ENCODE data around the gene KCNT2.

KCNT2 gene

DNA sequence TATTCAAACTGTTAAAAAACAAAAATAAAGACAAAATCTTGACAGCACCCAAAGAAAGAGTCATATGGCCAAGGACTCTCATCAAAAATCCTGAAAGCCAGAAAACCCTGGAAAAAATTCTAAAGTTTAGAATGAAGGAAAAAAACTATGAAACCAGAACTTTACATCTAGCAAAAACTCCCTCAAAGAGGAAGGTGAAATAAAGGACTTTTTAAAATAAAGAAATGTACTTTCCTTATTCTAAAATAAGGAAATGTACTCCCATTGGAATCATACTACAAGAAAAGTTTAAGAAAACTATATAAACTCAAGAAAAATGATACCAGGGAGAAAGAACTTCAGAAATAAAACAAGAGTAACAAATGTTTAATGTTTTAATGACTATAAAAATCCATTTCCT lies 206.3 kb downstream of the KCNT2 start:
- no peak for DNase-seq (ENCODE audit: low read depth in 4 of 4, low spot score in 1 of 4)

DNA sequence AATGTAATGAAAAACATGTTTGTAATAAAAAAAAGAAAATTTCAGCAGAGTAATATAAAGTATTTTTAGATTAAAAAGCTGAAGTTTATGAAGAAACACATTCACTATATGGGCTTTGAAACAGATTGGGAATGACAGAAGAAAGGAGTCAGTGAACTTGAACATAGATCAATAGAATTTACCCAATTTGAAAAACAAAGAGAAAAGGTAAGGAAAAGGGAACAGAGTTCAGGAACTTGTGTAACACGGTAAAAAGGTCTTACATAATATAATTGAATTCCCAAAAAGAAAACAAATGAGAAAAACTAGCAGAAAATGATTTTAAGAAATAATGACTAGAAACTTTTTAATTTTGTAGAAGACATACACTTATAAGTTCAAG lies 206.8 kb downstream of the KCNT2 start:
- DNase-seq (ENCODE audit: low read depth in 4 of 4, low spot score in 1 of 4): no peak

DNA sequence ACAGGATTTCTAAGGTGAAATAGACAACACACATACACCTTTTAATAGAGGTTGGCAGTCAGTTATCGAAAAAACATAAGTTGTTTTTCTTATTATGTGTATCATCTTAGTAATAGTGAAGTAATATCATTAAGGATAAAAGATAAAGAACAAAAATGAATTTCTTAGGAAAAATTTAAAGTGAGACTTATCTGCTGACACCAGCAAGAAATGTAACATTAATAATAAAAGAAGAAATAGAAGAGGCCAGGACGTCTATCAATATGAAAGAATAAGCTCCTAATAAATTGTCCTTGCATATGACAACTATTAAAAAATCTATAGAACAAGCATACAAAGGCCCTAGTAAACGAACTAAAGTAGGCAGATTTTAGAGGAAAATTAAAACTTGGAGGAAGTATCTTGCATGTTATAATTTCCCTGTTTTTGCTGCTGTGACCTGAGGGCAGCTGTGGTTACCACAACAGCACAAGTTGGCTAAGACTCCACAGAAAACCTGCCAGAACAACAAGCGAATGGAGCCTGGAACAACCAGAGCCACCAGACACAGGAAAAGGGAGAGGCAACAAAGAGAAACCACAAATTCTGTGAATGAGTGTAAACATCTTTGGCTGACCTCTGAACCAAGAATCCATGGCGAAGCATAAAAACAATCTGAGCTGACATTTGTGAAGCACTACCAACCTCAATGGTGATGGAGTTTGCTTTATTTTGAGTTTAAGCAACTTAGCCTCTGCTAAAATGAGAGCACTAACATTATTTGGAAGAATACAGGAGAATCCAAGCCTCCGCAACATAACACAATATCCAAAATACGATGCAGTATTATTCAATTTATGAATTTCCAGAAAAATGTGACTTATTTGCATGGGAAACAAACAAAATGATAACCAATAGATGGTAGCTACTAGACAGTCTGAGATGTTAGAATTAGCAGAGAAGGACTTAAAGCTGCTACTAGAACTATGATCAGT lies 207.5 kb downstream of the KCNT2 start:
- no peak for DNase-seq (ENCODE audit: low read depth in 4 of 4, low spot score in 1 of 4)

DNA sequence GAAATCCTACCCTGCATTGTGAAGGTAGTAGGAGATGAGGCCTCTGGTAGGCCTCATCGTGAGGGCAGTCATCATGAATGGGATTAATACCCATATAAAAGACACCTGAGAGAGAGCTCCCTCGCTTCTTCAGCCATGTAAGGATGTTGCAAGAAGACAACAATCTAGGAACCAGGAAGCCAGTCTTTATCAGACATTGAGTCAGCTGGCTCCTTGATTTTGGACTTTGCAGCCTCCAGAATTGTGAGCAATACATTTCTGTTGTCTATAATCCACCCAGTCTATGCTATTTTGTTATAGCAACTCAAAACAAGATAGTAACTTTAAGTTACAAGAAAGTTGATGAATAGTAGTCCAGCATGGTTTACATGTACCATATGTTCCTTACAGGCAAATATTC lies 208.5 kb downstream of the KCNT2 start:
- DNase-seq (ENCODE audit: low read depth in 4 of 4, low spot score in 1 of 4): no peak

DNA sequence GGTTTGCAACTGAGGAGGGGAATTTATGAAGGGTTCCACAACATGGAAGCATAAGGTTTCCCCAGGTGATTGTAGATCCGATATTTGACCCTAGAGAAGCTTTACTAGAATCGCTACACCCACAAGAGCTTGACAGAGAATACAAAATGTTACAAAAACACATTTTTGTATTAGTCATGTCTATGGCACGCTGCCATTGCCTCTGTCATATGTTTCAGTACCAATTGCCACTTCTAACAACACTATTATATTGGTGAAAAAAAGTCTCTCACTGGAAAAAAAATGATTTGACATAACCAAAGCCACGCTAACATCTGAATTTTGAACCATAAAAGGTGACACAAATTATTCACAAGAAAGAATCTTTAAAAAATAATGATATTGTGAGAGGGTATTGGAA lies 214.5 kb downstream of the KCNT2 start:
- no peak for DNase-seq (ENCODE audit: low read depth in 4 of 4, low spot score in 1 of 4)

DNA sequence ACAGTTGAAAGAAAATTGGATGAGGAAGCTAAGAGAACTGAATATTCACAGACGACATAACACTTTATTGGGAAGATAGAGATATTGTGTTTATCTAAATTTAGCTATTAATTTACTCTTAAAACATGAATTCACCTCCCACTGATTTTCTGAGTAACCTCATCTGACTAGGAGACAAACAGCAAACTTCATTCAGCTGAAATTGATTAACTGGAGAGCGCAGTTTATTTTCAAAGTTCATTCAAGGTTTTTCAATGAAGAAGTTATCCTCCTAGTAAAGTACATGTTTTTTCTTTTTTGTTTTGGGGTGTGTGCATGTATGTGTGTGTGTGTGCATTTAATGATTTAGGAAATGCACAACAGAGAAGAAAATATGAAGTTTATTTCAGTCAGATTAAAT lies 215.0 kb downstream of the KCNT2 start:
- DNase-seq (ENCODE audit: low read depth in 4 of 4, low spot score in 1 of 4): no peak

DNA sequence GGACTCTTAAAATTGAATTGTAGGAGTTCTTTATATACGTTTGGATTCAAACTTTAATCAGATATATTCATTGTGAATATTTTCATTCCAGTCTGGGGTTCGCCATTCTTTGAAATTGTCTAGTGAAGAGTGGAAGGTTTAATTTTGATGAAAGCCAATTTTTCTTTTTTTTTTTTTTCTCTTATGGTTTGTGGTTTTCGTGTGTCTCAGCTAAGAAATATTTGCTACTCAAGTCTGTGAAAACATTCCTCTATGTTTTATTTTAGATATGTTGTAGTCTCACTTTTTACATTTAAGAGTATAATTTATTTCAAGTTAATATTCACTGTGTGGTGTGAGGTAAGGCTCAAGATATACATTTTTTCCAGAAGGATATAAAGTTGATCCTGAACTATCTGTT lies 220.5 kb downstream of the KCNT2 start:
- no peak for DNase-seq (ENCODE audit: low read depth in 4 of 4, low spot score in 1 of 4)

DNA sequence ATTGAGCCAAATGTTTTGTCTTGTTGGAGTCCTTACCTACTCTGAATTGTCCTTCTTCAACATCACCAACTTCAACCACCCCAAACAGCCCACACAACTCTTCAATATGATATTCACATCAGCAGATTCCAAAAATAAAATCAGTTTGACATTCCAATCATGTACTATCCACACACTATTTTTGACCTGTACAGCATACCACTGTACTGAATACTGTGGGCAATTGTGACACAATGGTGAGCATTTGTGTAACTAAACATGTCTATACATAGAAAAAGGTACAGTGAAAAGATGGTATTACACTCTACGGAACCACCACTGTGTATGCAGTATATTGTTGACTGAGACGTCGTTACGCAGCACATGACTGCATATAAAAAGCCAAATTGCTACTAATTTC lies 223.1 kb downstream of the KCNT2 start:
- no peak for DNase-seq (ENCODE audit: low read depth in 4 of 4, low spot score in 1 of 4)

DNA sequence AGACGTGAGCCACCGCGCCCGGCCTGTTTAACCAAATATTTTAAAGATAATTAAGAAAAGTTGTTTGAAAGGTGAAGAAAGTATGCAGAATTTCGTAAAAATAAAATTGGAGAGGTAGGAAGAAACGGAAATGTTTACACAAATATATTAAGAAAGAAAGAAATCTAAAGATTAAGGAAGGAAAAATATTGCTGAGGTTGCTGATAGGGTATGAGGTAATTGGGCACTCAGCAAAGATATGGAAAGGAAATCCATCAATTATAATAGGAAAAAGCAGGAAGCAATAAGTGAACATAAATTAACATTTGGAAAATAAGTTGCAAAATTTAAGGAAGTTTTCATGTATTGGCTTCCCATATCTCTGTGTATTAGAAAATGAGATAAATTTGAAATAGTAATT lies 225.9 kb downstream of the KCNT2 start:
- DNase-seq (ENCODE audit: low read depth in 4 of 4, low spot score in 1 of 4): no peak

DNA sequence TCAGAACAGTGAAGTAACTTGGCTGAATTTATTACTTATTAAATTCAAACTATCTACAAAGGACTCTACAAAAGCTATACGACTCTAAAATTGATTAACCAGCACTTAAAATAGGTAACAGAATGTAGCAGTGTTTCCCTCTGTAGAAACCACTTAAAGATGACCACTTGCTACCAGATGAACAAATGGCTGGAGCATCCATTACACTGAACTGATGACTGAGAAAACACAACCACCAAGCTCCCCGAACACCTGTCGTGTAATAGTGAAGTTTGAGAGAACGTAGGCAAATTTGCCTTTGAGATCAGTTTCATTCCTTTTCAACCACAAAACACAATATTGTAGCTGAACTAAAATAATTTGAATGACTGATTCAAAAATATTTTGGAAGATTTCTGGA lies 226.7 kb downstream of the KCNT2 start:
- DNase-seq (ENCODE audit: low read depth in 4 of 4, low spot score in 1 of 4): no peak

DNA sequence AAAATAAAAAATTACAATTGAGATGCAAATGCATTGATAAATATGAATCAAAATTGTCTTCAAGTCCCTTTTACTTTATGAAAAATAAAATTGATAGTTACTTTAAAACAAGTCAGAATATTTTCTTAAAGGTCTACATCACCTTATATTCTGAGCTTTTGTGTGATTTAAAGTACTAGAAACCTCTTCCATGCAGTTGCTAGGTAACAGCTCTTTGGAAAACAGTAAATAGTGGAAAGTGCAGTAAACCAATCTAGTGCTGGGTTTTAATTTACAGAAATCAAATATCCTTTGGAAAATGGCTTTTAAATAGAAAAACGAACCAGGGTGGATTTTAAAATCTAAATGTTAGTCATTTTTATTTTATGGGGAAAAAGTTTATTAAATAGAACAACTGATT lies 227.9 kb downstream of the KCNT2 start:
- DNase-seq (ENCODE audit: low read depth in 4 of 4, low spot score in 1 of 4): no peak

DNA sequence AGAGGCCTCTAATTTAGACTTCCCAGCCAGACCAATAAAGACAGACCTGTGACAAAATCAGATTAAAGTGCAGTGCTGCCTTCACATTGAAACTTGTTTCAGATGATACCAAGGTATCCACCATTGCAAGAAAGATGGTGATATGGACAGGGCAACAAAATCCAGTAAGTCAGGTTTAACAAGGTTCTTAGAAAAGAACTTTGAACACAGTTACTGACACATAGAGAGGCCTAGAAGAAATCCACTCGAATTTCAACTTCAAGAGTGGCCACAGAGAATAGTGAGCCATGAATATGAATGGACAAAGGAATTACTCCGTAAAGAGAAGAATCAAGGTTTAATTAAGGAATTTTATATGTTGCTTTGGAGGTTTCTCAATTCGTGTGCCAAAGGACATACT lies 230.4 kb downstream of the KCNT2 start:
- DNase-seq (ENCODE audit: low read depth in 4 of 4, low spot score in 1 of 4): no peak

DNA sequence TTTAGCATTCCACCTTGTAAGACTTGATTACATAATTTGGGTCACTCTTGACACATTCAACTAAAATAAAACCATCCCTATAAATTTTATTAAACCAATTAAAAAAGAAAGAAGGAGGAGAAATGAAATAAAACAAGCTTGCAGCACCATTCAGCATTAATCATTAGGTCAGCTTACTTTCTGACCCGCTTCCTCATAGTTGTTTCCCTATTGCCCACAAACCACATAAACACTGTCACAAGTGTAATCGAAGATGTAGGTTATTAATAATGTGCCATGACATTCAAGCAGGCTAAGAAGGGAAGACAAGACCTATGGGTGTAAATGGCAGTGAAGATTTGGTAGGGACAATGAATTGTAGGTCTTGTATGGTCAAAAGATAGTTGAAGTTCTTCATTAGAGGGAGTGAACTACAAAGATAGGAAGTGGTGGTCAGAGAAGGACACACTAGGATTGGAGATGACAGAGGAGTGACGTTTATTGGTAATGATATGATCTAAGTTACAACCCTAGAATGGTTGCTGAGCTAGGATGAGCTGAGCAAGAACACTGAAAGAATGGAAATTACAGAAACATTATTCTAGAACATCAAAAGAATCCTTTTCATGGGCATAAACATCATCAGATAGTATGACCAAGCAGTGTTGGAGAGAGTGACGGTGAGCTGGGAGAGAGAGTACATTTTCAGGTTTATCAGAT lies 231.5 kb downstream of the KCNT2 start:
- DNase-seq (ENCODE audit: low read depth in 4 of 4, low spot score in 1 of 4): no peak

DNA sequence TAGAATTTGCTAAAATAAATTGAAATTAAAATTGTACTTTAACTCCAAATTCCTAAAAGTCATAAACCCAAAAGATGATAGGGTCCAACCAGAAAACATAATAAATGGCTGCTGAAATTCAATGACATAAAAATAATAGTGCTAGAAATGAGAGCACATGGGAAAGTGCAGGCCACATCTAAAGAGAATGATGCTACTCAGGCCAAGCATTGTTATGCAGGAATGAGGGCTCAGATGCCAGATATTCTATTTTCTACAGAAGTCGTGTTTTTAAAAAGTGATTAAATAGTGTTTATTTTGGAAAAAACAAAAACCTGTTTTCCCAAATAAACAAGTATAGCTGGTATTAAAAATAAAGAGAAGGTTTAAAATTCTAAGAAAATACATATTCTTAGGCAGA lies 234.4 kb downstream of the KCNT2 start:
- no peak for DNase-seq (ENCODE audit: low read depth in 4 of 4, low spot score in 1 of 4)

DNA sequence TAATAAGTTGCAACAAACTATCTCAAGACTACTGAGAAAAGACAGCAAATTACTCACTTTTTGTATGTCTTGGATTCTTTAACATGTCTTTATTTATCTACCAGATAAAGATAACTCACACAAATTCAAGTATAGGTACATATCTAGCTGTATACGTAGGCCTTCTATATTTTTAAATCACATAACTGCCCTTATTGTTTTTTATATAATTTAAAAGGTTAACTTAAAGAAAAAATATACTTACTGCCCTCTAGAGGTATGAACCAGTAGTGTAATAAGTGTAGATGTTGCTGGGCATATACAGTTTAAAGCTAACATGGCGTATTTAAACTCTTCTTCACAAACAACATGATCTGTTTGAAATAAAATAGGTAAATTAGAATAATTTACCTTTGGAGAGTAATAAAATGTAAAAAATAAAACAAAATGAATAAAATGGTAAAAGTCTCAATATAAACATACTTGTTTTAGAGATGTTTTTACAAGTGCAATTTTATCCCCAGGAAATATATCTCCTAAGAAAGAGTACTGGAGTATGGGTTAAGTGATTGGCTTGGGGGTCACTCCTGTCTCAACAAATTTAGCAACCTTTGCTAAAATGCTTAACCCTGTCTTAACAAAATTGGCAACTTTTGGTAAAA lies 235.2 kb downstream of the KCNT2 start:
- DNase-seq (ENCODE audit: low read depth in 4 of 4, low spot score in 1 of 4): no peak

DNA sequence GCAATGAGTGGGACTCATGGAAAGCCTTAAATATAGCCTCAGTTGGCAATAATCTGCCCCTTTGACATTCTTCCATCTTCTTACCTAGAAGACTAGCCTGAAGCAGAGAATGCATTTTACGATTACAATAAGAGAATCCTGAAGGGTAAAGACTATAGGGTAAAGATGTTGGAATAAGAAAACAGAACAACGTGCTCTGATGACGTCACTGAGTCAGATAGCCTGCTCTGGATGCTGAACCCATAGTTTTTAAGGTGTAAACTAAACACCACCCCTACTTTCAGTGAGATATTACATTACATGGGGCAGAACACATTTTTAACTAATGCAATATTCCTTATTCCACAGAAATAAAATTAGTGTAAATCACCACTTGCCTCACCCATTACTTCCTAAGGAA lies 240.4 kb downstream of the KCNT2 start:
- DNase-seq (ENCODE audit: low read depth in 4 of 4, low spot score in 1 of 4): no peak

DNA sequence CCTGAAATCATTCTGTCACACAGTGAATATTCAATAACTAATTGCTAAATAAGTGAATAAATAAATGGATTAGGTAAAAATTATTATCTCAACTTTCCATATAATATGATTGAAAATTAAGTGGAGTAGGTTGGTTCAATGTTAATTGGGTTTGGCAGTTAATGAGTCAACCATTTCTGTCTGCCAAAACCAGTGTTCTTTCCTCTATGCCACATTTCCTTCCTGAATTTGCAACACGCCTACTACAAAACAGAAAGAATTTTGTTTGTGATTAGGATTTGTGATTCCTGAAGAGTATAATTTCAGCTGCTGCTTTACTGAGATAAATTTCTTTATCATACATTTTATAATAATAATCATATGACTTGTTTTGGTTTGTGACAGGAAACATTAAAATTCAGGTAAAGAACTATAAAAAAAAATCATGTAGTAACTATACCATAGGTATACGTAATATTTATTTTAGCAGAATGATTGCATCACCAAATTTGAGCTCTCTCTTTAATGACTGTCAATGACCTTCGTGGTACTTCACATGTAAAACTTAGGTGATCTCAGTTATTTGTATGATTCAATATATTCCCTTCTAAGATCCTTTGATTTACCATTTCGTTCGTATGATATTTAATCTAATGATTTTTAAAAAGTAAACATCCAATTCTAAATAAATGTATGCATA lies 241.3 kb downstream of the KCNT2 start:
- DNase-seq (ENCODE audit: low read depth in 4 of 4, low spot score in 1 of 4): no peak

DNA sequence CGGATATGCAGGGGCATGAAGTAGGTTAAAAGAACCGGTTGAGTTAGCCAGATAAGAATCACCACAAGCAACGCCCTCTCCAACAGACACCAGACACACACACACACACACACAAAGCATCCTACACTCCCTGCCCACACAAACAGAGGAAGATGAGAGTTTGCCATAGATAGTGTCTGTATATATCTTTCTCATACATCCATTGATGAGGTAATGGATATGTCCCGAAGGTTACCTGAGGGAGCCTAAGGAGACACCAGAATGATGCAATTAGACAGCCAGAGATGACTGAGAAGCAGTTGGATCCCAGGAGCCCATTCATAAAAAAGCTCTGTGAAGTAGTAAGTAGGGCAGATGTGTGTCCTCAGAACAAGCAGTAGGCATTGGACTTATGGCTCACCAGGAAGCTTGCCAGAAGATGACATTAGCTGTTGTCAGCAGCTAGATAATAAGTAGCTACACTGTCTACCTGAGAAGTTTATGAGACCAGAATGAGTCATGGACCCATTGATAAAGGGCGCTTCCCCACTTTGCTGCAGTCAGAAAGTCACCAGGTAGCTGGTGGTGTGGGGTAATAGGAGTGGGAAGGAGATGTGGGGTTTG lies 247.0 kb downstream of the KCNT2 start:
- no peak for DNase-seq (ENCODE audit: low read depth in 4 of 4, low spot score in 1 of 4)

DNA sequence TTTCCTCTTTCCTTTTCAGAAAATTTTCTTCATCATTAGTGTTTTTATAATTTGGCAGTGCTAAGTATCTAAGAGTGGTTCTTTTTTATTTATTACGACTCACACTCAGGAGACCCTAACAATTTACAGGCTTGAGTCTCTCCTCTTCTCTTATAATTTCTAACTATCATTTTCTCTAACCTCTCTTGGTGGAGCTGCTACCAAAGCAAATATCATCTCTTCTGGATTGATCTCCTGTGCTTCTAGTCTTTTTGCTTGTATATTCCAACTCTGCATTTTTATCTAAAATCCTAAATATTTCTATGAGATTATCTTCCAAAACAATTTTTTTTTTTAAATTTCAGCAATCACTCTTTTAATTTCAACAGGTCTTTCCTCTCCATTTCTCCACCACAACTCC lies 250.3 kb downstream of the KCNT2 start:
- DNase-seq (ENCODE audit: low read depth in 4 of 4, low spot score in 1 of 4): no peak

DNA sequence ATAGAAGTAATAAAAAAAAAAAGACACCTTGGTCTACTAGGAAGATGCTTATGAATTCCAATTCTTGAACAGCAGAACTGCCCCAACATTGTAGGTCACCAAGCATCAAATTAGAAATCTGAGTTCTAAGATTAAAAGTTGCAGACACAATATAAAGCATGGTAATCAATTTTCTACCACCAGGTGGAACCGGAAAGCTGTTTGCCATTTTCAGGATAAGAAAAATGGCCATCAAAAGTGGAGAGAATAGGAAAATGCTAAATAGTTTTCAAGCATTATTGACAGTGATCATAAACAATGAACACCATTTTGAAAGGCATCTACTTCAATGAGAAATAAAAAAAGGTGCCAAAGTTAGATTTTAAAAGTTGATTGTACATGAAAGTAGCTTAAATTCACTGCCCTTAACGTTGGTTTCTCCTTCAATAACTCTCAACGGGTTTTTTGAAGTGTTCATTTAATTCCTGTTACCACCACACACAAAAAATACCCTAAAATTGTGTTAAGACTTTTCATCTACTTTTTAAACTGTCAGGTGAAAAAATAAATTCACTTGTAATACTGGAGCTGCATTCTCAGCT lies 252.9 kb downstream of the KCNT2 start:
- DNase-seq (ENCODE audit: low read depth in 4 of 4, low spot score in 1 of 4): no peak

DNA sequence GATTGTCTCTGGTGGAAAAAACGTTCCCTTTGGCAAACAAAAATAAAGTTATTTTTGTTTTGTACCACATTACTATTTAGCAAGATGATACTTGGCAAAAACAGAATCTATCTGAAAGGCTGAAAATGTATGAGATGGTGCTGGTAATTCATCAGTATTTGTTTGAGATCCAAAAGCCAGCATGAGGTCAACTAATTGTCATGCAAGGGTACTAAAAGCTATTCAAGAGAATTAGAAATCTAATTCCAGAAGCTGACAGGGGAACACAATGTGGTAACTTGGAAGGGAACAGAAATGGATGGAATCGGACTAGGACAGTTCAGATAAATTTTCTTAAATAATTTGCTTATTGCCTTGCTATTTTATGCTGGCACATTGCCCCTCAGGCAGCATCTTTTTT lies 263.8 kb downstream of the KCNT2 start:
- no peak for DNase-seq (ENCODE audit: low read depth in 4 of 4, low spot score in 1 of 4)

All from stimulated activated CD4-positive, alpha-beta T cell treated with anti-CD3 and anti-CD28 coated beads, Interleukin-1b, Interleukin-23, amount 100 ng/mL, for 24 hours (primary cell).